Dedifferentiated amniotic fluid mesenchymal stem cell (primary cell): ENCODE results near the gene CAMLG.
"Not testable (repeated sequence)": the region's sequence is repeated elsewhere in the genome, so short reads cannot be mapped to it uniquely, and the experiment has no call there.

Experiments
- DNase-seq: peaks from one replicate; pipeline ENCODE4 v3.0.0-alpha.2; 2016; ENCODE audit errors: extremely low spot score

Gene CAMLG

GRCh38 chr5:134738133-134738962 is at the start of gene CAMLG:
Gene CAMLG (plus strand): TSS chr5:134738548. CDS start chr5:134738621, 73 bp downstream.
- peak; percentile 97 for DNase-seq

GRCh38 chr5:134690144-134690543 is 48.2 kb upstream of the CAMLG start:
- DNase-seq: not testable (repeated sequence)

GRCh38 chr5:134692722-134693121 is 45.6 kb upstream of the CAMLG start:
- DNase-seq: no peak

GRCh38 chr5:134708301-134708700 is 30.0 kb upstream of the CAMLG start:
- no peak for DNase-seq

- DNase-seq: no peak
These were observed 24.2 kb upstream of the CAMLG start for GRCh38 chr5:134714120-134714519.

- no peak for DNase-seq
These were observed 23.8 kb upstream of the CAMLG start for GRCh38 chr5:134714541-134714940.

GRCh38 chr5:134715466-134715865 is 22.9 kb upstream of the CAMLG start:
- DNase-seq: not testable (repeated sequence)

- no peak for DNase-seq
These were observed 13.5 kb upstream of the CAMLG start for GRCh38 chr5:134724872-134725271.

- no peak for DNase-seq
These were observed 5.5 kb upstream of the CAMLG start for GRCh38 chr5:134732819-134733218.

GRCh38 chr5:134735243-134735642 is 3.1 kb upstream of the CAMLG start:
- DNase-seq: no peak

GRCh38 chr5:134736173-134736812 is 2.1 kb upstream of the CAMLG start:
- no peak for DNase-seq

- peak; percentile 28 for DNase-seq
These were observed 764 bp downstream of the CAMLG start for GRCh38 chr5:134738963-134739661.

GRCh38 chr5:134741052-134741451 is 2.7 kb downstream of the CAMLG start:
- DNase-seq: no peak

GRCh38 chr5:134742134-134742533 is 3.8 kb downstream of the CAMLG start:
- no peak for DNase-seq

GRCh38 chr5:134749415-134749814 is 11.1 kb downstream of the CAMLG start:
- no peak for DNase-seq

GRCh38 chr5:134758176-134758503 is 19.8 kb downstream of the CAMLG start:
- DNase-seq: no peak

- DNase-seq: peak; percentile 91
These were observed 20.4 kb downstream of the CAMLG start, which contains the start of gene DDX46 for GRCh38 chr5:134758504-134759341. Gene DDX46 (plus strand): TSS chr5:134758779. CDS start chr5:134758939, 160 bp downstream.

- not testable (repeated sequence) for DNase-seq
These were observed 29.4 kb downstream of the CAMLG start for GRCh38 chr5:134767528-134768291.

GRCh38 chr5:134769206-134769605 is 30.9 kb downstream of the CAMLG start:
- no peak for DNase-seq

- DNase-seq: no peak
These were observed 34.2 kb downstream of the CAMLG start for GRCh38 chr5:134772461-134773125.
